DMS114 treated with DMSO at 0.1 percent for 48 hours (cell line): ENCODE data around the gene KIAA1755.

Experiments used
- DNase-seq: peaks from one replicate; lab custom pipeline; 2025; ENCODE audit not compliant: unreplicated experiment; lab: John Stamatoyannopoulos, UW

KIAA1755 gene

DNA sequence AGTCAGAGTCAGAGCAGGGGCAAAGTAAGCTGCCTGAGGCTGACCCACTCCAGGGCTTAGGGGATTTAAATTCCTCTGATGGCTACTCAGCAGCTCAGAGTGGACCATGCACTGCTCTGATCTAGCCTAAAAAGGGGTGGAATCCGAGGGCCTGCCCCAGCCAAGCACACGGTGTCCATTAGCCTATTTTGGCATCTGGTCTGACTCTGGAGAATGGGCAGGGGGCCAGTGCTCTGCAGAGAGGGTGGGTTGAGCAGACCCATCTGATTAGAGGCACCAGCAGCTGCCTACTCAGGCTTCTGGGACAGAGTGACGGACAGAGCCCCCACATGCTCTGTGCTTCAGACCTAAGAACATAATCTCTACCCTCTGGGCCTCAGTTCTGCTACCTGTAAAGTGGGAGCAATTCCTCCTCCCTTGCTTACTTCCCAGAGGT, 69.6 kb downstream of the KIAA1755 start:
- DNase-seq, result no peak

- DNase-seq, result no peak
Measured at GRCh38 chr20:38190166-38190565, 70.4 kb downstream of the KIAA1755 start.

GRCh38 chr20:38187517-38187916, 73.0 kb downstream of the KIAA1755 start:
- DNase-seq, result no peak

GRCh38 chr20:38186788-38187221, 73.7 kb downstream of the KIAA1755 start:
- no peak for DNase-seq

GRCh38 chr20:38184101-38184500, 76.4 kb downstream of the KIAA1755 start:
- no peak for DNase-seq

DNA sequence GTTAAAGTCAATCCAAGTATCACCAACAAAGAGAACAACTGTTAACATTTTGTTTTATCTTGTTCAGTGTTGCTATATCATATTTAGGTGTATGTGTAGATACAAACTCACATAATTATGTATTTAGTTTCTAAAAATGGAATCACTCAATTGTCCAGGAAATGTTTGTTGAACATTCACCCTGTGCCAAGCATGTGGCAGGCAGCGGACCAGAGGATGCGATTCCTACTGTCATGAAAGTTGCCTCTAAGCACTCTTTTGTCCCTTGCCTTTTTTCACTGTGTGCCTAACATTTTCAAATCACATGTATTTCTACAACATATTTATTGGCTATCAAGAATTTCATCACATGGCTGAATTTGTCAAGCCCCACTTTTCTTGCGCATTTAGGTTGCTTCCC, 78.6 kb downstream of the KIAA1755 start:
- DNase-seq, result no peak

DNA sequence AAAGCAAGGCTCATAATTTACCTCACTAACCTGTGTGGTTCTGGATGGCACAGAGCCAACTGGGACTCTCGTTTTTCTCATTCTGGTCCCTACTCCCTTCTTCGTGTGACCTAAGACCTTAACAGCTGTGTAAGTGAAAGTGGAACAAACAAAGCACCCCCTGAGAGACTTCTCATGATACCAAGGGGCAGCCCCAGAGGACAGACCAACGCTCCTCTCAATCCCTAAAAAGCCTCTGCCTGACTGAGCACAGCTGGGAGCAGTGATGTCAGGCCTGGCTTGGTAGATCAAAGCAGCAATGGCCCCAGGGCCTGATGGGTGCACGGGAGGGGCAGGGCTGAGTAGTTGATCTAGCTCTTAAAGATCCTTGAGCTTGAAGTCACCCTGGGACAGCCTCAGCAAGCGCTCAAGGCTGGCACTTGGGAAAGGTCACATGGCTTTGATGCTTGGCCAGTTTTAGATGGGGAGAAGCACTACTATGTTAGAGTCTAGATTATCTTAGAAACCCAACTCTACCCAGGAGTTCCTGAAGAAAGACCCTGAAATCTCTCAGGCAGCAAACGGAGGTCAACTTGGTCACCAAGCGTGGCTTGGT, 79.2 kb downstream of the KIAA1755 start:
- DNase-seq, result no peak

DNA sequence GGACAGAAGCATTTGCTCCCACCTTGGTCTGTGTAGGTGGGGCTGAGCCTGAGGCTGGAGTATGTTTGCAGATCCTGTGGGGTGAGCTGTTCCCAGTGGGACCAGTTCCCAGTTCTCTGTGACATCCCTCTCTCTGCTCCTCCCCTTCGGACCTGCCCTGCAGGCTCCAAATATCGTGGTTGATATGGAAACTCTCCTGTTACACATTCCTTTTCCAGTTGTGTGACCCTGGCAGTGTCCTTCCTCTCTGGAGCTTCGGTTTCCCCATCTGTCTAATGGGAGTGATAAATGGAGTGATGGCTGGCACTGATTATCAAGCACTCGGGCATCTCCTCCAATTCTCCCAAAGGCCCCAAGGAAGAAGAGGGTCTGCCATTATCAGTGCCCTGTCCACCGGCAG, 79.8 kb downstream of the KIAA1755 start:
- DNase-seq, result no peak

- no peak for DNase-seq
Measured at GRCh38 chr20:38179846-38180245, 80.7 kb downstream of the KIAA1755 start.

DNA sequence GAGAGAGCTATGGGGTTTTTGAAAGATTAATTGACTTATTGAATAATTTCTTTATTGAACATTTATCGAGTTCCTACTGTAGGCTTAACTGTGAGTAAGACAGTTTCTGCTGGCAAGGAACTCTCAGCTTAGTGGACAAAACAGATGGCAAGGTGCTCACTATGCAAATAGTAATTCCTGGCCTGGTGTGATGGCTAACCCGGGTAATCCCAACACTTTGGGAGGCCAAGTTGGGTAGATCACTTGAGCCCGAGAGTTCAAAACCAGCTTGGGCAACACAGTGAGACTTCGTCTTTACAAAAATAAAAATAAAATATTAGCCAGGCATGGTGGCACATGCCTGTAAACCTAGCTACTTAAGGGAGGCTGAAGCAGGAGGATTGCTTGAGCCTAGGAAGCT, 82.0 kb downstream of the KIAA1755 start:
- no peak for DNase-seq

DNA sequence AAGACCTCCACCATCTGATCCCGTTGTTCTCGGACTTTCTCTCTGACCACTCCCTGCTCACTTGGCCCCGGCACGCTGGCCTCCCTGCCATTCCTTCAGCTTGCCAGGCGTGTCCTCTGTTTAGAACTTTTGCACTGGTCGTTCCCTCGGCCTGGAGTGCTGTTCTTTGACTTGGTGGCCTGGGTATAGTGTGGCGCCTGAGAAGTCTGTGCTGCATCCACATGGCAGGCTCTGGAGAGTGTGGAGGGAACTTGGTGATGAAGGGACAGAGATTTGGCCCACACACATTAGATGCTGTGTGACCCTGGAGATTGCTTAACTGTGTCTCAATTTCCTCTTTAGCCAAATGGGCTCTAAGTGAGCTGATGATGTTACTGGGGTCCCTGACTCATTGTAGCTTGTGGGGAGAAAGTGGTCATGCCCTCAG, 82.5 kb downstream of the KIAA1755 start:
- DNase-seq, result no peak

DNA sequence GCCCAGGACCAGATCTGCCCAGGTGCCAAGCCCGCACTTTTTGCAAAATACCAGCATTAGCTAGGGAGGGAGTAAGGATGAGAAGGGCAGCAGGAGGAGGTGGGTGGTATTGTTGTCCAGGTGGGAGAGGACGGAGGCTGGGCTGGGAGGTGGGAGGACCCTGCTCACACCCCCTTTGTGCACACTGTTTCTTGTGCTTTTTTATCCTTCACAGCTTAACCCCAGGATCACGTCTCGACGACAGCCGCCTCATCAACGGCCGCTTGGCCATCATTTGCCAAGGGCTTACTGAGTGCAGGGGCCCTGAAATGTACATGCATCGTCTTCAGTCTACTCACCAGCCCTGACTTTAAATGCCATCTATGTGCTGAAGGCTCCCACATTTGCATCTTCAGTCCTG, 83.3 kb downstream of the KIAA1755 start:
- DNase-seq, result no peak

- no peak for DNase-seq
Measured at GRCh38 chr20:38175304-38176180, 85.0 kb downstream of the KIAA1755 start.

- DNase-seq, result no peak
Measured at GRCh38 chr20:38173237-38174156, 87.0 kb downstream of the KIAA1755 start.

GRCh38 chr20:38172408-38172807, 88.1 kb downstream of the KIAA1755 start:
- no peak for DNase-seq

GRCh38 chr20:38171675-38172043, 88.9 kb downstream of the KIAA1755 start:
- DNase-seq, result no peak

DNA sequence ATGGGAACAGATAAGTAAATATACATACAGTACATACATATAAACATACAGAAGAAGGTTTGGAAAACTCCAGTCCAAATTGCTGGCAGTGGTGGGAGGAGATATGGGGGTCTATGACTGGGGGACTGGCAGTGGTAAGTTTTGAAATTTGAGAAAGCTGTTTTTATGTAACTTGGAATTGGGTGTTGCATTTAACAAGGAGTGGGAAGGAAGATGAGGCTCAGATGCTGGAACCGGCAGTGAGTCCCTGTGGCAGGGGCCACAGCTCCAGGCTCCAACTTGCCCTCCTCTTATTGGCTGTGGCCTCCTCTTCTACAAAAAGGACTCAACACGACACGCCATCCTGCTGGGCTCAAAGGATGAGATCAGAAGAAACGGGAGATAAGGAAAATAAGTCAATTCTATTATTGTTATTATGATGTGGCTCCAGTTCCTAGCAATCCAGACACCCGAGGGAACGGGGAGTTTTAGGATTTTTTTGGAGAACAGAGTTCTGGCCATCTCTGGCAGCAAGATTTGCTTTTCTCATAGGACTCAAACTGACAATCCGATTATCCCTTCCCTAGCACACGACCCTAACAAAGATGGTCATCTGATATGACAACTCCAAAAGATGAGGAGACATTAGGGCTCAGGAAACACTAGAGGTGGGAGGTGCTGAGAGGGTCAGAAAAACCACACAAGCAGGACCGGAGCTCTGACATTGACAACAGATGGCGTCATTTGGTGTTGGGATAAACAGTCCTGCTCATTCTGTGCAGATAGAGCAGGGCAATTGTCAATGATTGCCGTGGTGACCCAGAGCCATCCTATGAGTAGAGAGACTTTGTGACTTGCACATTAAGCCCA, 89.5 kb downstream of the KIAA1755 start:
- DNase-seq, result no peak

DNA sequence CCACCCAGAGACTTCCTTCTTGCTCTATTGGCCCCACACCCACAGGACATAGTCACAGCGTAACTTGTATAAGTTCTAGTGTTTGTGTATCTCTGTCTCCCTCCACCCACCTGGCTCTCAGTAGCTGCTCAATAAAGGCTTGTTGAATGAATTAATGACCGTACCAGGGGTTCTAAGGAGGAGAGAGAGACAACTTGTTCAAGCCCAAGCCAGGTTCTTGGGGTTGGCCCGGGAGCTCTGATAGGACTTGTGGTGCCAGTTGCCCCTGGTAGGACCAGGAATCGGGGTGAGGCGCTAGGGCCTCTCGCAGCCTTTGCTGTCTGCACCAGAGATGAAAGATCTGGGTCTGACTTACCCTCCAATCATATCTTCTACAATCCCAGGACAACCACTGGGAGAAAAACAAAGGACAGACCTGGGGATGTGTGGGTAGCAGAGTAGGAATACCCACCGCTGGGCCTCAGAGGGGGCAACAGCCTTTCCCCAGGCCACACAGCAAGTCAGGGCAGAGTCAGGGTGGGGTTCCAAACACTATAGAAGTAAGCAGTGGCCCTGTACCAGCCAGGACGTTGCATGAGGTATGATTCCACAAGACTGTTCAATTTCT, 90.2 kb downstream of the KIAA1755 start:
- DNase-seq, result no peak

DNA sequence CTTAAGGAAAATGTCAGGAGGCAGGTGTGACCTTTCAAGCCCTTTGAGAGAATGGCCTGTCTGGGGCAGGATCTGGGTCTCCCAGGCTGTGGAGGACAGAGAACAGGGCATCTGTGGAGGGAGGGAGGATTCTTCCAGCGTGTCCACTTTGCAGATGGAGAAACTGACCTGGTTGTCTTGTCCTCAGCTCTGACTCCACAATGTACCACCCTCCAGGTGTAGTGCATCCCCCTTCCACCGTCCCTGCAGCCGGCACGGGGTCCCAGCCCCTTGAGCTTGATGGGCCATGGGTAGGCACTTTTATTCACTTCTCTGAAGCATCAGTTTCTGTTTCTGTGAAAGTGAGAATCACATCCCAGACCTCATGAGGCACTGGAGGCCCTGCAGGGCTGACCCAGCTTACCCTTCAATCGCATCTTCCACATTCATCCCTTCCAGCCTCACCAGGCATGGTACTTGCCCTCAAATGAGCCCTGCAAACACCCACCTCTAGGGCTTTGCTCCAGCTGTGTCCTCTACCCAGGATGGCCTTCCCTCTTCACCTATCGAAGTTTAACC, 90.8 kb downstream of the KIAA1755 start:
- DNase-seq, result no peak
